KG1 (cell line): ENCODE measurements around the gene GRIN2C.

Experiments
- DNase-seq: peaks from one replicate; lab custom pipeline; 2025; lab: John Stamatoyannopoulos, UW

The GRIN2C gene

GRCh38 chr17:74821655-74822334, 37.9 kb downstream of the GRIN2C start:
- DNase-seq = no peak

- DNase-seq = no peak
Observed at GRCh38 chr17:74819801-74820436, 39.8 kb downstream of the GRIN2C start.

DNA sequence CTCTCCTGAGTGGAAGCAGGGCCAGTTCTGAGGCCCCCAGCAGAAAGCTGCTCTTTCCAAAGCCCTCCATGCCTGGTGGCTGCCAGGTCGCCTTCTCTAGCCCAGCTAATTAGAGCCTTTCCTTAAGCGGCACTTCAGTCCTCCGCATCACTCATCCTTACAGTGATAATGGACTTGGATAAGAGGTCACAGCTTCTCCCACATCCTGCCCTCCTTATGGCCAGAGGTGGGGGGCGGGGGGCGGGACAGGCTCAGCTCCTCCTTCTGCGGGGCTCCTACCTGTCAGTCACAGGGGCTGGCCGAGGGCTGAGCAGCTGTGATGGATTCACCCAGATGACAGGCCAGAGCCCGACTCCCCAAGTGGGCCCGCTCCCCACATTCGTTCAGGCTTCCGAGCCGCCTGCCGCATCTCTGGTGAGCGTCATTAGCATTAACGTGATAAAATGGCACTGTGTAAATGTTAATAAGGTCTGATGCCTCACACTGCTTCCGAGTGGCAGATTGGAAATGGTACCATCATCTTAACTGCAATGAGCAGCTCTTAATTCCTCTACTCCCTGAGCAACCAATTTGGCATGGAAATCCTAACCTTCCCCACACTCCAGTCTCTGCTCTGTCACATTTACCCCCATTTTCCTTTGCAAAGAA, 41.3 kb downstream of the GRIN2C start:
- no peak for DNase-seq

GRCh38 chr17:74816905-74817620, 42.6 kb downstream of the GRIN2C start:
- no peak for DNase-seq

DNA sequence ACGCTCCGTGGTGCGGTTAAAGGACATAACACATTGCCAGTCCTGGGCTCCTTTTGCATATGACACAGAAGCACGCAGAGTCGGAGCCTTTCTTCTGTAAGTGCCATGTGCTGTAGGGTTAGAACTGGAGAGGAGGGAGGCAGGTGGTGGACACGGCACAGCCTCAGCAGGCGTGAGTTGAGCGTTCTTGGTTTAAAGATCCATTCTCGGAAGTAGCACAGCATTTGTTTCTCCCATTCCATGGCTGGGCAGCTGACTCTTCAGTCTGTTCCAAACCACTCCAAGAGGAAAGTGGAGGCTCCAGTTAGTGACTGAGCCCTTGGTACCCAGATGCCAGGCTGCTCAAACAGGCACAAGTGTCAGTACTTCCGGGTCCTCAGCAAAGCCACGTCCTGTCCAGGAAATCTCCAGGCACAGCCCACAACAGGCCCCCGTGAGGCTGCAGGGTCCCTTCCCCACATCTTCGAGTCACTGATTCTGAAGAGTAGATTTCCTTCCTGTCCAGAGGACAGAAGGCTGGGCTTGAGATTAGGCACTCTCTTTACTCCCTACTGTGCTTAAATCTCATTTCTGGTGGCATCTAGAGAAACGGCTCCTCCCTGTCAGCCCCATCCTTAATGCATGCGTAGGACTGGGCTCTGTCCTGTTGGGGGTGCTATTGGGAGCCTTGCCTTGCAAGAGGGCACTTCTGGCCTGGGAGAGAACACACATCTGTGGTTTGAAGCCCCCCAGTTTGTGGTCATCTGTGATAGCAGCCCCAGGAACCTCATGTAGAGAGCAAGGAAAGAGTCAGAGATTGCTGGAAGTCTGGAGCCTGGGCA, 43.9 kb downstream of the GRIN2C start:
- DNase-seq = peak; percentile 4

GRCh38 chr17:74815067-74815466, 44.6 kb downstream of the GRIN2C start:
- DNase-seq = no peak

- no peak for DNase-seq
Observed at GRCh38 chr17:74814453-74814852, 45.2 kb downstream of the GRIN2C start.

GRCh38 chr17:74812109-74813009, 47.3 kb downstream of the GRIN2C start:
- DNase-seq = no peak

DNA sequence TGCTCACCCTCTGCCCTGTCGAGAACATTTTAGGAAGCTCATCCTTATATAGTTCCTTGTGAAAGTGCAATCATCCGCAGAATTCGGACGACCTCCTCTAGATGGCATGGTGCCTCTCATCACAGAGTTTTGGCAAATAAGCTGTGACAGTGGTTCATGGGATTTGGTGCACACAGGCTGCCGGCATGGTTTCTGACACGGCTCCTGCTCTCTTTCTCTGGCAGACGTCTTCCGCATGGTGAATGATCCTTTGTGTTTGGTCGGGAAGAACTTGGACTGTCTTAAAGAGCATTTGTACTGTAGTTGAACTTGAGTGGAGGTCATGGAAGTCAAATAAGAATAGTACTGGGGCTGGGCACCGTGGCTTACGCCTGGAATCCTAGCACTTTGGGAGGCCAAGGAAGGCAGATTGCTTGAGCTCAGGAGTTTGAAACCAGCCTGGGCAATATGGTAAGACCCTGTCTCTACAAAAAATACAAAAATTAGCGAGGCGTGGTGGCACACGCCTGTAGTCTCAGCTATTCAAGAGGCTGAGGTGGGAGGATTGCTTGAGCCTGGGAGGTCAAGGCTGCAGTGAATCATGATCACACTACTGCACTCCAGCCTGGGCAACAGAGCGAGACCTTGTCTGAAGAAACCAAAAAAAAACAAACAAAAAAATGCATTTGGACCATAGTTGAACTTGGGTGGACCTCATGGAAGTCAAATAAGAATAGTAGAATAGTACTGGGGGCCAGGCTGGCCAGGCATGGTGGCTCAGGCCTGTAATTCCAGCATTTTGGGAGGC, 48.8 kb downstream of the GRIN2C start:
- DNase-seq = no peak

DNA sequence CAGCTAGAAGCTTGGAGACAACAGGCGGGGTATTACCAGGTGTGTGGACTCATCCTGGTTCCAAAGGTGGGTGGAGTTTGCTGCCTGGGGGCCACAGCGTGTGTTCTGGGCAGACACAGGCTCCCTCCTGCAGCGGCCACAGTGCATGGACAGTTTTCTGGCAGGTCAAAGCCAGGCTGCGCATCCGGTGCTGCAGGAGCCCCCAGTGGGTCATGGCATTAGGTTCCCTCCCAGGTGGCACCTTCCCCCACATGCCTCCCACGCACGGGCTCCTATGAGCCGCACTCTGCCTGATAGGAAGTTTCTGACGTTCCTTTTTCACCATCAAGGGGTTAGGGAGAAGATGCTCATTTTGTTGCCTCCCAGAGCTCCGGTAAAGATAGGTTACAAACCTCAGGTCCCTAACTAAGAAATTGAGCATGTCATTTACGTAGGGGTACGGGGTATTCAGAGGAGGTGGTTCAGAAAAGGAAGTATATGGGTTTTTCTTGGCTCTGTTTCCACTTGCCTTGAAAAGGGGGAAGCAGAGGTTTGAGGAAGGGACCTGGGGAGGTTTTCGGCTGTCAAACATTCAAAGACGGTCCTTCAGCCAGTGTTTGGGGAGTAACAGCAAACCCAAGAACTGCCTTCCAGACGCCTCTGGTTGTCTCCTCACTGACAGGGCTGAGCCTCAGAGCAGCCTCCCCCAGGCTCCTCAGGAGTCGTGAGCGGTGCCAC, 50.8 kb downstream of the GRIN2C start:
- DNase-seq = no peak

DNA sequence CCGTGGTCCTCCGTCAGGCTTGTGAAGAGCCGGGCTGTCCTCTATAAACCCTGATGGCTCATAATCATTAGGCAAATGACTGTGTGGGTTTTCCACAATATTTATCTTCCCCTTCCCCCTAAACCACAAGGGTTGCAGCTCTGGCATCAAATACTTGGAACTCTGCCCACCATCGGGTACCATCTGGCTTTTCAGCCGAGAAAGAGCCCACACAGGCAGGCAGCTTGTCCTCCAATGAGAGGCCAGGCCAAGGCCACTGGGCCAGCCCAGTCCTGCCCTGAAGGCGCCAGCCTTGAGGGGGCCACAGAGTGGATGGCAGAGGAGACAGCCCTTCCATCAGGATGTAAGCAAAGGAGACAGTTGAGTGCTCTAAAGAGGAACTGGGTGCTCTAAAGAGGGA, 51.8 kb downstream of the GRIN2C start:
- no peak for DNase-seq

GRCh38 chr17:74807441-74807840, 52.2 kb downstream of the GRIN2C start:
- no peak for DNase-seq

GRCh38 chr17:74806334-74806733, 53.4 kb downstream of the GRIN2C start:
- no peak for DNase-seq

GRCh38 chr17:74805591-74805991, 54.1 kb downstream of the GRIN2C start:
- DNase-seq = no peak

GRCh38 chr17:74804683-74805082, 55.0 kb downstream of the GRIN2C start:
- DNase-seq = no peak

DNA sequence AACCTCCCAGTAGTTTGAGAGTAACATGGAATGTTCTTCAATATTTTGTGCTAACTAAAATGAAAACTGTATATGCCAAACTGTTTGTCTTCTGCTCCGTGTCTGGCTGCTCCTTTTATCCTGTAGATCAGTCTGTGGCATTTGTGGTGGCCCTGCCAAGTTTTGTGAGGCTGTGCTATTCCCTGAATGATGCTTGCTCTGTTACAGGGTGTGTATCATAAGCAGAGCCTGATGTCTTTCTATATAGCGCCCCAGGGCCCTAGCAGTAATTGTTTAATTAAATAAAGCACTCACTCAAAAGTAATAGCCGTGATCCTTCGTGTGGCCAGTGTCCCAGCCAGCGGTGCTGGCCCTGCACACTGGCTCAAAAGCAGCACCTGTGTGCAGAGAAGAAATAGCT, 55.7 kb downstream of the GRIN2C start:
- DNase-seq = no peak

DNA sequence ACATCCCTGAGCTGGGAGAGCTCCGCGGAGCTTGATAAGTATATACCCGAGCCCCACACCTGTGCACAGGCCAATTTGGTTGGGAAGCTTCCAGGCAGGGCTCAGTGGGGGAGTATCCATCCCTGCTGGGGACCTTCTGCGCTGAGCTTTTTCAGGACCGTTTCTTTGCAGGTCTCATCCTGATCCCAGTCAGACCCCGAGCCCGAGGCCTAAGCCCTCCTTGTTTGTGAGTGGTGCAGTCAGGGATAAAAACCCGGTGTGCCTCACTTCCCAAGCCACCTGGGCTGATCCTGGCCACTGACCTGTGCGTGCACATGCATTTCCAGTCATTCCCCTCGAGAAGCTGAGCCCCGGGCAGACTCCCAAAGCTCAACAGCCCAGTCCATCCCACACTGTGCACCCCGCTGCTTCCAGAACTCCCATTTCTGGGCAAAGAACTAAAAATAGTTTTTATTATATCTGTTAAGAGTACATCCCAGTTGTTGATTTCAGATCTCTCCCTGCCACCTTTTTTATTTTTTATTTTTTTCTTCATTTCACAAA, 56.2 kb downstream of the GRIN2C start:
- no peak for DNase-seq

GRCh38 chr17:74801896-74802295, 57.8 kb downstream of the GRIN2C start:
- DNase-seq = no peak

DNA sequence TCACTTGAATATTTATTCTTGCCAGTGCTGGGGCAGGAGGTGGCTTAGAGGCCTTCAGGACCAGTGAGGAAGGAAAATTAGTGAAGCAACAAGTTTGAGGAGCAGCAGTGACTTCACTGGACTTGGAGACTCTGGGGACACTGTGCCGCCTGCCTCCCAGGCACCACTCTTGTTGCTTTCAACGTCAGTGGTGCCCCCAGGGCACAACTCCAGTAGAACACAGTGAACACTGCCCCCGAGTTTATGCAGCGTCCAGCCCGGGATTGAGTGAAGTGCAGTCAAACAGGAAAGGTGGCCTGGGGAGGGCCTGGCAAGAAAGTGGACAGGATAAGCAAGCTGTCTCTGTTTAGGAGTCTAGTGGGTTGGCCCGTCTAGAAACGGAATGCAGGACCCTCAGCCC, 59.2 kb downstream of the GRIN2C start:
- no peak for DNase-seq
